ENCODE data around the gene CCDC82. TPM values are rescaled to one million over a fixed set of nuclear protein-coding genes. Genes with fewer than 3 reads are reported as not detected.

CCDC82 gene
- total and polyA plus RNA-seq, 2 experiments from 2014 or later, result 17.3 TPM

DNA sequence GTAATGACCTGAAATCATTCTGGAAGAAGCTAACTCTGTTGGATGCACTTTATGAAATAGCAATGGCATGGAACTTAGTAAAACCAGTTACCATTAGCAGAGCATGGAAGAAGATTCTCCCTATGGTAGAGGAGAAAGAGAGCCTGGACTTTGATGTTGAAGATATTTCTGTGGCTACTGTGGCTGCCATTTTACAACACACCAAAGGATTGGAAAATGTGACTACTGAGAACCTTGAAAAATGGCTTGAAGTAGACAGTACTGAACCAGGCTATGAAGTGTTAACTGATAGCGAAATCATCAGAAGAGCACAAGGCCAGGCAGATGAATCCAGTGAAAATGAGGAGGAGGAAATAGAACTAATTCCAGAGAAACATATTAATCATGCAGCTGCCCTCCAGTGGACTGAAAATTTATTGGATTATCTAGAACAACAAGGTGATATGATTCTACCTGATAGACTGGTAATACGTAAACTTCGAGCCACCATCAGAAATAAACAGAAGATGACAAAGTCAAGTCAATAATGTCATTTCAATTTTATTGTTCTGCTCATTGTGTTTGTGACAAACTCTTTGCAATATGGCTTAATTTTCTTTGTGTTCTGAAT lies 2.1 kb upstream of the CCDC82 start:
- Histone ChIP-seq H3K36me3 (no peaks in the 10 kb centered on the region), H3K27me3 (no peaks in the 10 kb centered on the region), H3K4me3 (no peak overlapping the region), H3K4me1 (ENCODE audit: low read depth) (no peaks in the 10 kb centered on the region), H3K9me3 (ENCODE audit: low read depth) (no peaks in the 10 kb centered on the region), H3K27ac (no peak overlapping the region)
- DNase-seq (ENCODE audit: low read depth in 1 of 2, low spot score in 1 of 2), result no peak
- TF ChIP-seq, protein P1, sequence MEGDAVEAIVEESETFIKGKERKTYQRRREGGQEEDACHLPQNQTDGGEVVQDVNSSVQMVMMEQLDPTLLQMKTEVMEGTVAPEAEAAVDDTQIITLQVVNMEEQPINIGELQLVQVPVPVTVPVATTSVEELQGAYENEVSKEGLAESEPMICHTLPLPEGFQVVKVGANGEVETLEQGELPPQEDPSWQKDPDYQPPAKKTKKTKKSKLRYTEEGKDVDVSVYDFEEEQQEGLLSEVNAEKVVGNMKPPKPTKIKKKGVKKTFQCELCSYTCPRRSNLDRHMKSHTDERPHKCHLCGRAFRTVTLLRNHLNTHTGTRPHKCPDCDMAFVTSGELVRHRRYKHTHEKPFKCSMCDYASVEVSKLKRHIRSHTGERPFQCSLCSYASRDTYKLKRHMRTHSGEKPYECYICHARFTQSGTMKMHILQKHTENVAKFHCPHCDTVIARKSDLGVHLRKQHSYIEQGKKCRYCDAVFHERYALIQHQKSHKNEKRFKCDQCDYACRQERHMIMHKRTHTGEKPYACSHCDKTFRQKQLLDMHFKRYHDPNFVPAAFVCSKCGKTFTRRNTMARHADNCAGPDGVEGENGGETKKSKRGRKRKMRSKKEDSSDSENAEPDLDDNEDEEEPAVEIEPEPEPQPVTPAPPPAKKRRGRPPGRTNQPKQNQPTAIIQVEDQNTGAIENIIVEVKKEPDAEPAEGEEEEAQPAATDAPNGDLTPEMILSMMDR (IDR thresholded peaks at IDR 0.05; ENCODE audit: low read depth, low read length), result no peak

DNA sequence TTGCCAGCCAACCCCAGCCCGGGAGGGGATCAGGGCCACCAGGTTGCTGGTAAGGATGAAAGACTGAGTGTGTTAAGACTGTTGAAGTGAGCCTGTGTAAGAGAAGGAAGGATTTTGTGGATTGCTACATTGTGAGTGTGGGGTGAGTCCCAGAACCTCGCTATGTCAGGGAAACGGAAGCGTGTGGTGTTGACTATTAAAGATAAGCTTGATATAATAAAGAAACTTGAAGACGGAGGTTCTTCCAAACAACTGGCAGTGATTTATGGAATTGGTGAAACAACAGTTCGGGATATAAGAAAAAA lies 728 bp upstream of the CCDC82 start:
- Histone ChIP-seq H3K27ac (peak overlapping the region; percentile 45), H3K27me3 (no peaks in the 10 kb centered on the region), H3K9me3 (ENCODE audit: low read depth) (no peaks in the 10 kb centered on the region), H3K4me1 (ENCODE audit: low read depth) (no peaks in the 10 kb centered on the region), H3K36me3 (no peaks in the 10 kb centered on the region), H3K4me3 (peak overlapping the region; percentile 69)
- TF ChIP-seq, protein P1 (IDR thresholded peaks at IDR 0.05; ENCODE audit: low read depth, low read length), result no peak
- DNase-seq (ENCODE audit: low read depth in 1 of 2, low spot score in 1 of 2), result peak in 1 of 2 donors; percentile 77

DNA sequence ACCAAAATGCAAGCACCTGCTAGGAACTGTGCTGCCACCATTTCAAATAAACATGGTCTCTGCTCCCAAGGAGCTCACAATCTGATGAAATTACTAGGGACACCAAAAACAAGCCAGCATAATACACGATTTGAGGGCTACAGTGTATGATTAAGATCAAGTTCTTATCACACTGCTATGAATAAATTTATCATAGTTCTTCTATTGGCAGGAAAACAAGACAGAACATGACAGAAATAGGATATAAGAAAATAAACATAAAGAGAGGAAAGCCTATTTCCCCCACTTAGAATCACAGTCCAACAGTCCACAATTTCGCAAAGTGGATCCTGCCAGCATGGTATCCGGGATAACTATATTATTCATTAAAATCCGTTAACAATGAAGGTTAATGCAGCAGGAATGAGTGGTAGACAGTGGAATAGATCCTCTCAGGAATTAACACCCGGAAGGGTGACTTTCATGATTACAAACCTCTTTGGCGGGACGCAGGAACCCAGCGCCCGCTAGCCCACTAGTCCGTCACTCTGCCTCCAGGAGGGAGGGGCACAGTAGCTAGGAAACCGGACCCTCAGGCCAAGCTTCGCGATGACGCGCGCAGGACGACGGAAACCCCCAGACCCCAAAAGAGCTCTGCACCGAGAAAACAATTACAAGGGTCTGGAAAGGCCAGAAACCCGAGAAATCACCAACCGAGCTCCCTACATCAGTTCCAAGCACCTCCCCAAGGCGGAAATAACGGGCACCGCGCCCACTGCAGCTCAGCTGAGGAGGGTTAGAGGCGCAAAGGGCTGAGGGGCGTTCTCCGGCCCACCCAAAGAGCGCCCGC lies 607 bp downstream of the CCDC82 start:
- H3K36me3 ChIP-seq, result peaks cover 1% of the 10 kb centered on the region
- H3K27me3 ChIP-seq, result no peaks in the 10 kb centered on the region
- peak overlapping the region; percentile 69 for H3K4me3 ChIP-seq
- TF ChIP-seq, protein P1 (IDR thresholded peaks at IDR 0.05; ENCODE audit: low read depth, low read length), result no peak
- peak in 1 of 2 donors; percentile 83 for DNase-seq (ENCODE audit: low read depth in 1 of 2, low spot score in 1 of 2)
- H3K9me3 ChIP-seq (ENCODE audit: low read depth), result no peaks in the 10 kb centered on the region
- H3K4me1 ChIP-seq (ENCODE audit: low read depth), result no peaks in the 10 kb centered on the region
- peak overlapping the region; percentile 91 for H3K27ac ChIP-seq

DNA sequence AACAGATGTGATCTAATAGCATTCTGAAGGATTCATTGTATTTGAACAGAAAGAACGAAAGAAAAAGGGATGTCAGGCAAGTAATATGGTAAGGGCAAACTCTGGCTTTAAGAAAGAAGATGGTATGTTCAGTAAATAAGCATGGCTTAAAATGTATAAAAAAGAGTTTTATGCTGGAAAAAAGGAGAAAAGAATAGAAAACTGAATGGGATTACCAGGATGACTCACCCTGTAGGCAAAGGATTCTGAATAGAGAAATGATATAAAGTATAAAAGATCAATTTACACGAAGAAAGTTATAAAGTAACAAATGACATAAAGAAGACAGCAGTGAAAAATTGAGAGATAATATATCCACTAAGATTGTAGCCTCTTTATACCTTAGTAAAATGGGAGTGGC lies 4.5 kb downstream of the CCDC82 start:
- H3K4me1 ChIP-seq (ENCODE audit: low read depth), result no peaks in the 10 kb centered on the region
- peaks cover 17% of the 10 kb centered on the region for H3K36me3 ChIP-seq
- H3K4me3 ChIP-seq, result no peak overlapping the region
- H3K27me3 ChIP-seq, result no peaks in the 10 kb centered on the region
- TF ChIP-seq, protein P1 (IDR thresholded peaks at IDR 0.05; ENCODE audit: low read depth, low read length), result no peak
- H3K9me3 ChIP-seq (ENCODE audit: low read depth), result no peaks in the 10 kb centered on the region
- H3K27ac ChIP-seq, result no peak overlapping the region
- no peak for DNase-seq (ENCODE audit: low read depth in 1 of 2, low spot score in 1 of 2)

DNA sequence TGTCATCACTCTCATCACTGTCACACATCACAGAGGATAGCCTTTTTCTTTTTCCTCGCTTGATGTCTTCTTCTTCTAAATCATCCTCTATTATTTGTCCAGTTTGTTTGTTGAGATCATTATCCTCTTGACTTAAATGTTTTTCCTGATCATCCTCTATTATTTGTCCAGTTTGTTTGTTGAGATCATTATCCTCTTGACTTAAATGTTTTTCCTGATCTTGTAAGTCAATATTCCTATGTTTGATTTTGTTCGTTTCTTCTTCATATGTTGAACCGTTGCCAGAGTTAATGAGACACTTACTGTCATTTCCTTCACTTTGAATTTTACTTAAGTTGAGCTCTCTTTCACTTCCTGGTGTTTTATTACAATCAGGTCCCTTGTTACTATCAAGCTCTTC lies 5.6 kb downstream of the CCDC82 start:
- TF ChIP-seq, protein P1 (IDR thresholded peaks at IDR 0.05; ENCODE audit: low read depth, low read length), result no peak
- no peak overlapping the region for H3K27ac ChIP-seq
- H3K27me3 ChIP-seq, result no peaks in the 10 kb centered on the region
- H3K4me3 ChIP-seq, result no peak overlapping the region
- no peaks in the 10 kb centered on the region for H3K4me1 ChIP-seq (ENCODE audit: low read depth)
- H3K36me3 ChIP-seq, result peaks cover 17% of the 10 kb centered on the region
- DNase-seq (ENCODE audit: low read depth in 1 of 2, low spot score in 1 of 2), result no peak
- H3K9me3 ChIP-seq (ENCODE audit: low read depth), result no peaks in the 10 kb centered on the region
